HG03135 (cell line): ENCODE results near the gene TM9SF3.

Source experiments
- ATAC-seq: cut with Tn5 transposase; IDR thresholded peaks from one replicate; pipeline ENCODE4 v1.9.1; 2021; ENCODE audit warnings: mild to moderate bottlenecking, moderate library complexity; ENCODE audit not compliant: unreplicated experiment

The TM9SF3 gene

DNA sequence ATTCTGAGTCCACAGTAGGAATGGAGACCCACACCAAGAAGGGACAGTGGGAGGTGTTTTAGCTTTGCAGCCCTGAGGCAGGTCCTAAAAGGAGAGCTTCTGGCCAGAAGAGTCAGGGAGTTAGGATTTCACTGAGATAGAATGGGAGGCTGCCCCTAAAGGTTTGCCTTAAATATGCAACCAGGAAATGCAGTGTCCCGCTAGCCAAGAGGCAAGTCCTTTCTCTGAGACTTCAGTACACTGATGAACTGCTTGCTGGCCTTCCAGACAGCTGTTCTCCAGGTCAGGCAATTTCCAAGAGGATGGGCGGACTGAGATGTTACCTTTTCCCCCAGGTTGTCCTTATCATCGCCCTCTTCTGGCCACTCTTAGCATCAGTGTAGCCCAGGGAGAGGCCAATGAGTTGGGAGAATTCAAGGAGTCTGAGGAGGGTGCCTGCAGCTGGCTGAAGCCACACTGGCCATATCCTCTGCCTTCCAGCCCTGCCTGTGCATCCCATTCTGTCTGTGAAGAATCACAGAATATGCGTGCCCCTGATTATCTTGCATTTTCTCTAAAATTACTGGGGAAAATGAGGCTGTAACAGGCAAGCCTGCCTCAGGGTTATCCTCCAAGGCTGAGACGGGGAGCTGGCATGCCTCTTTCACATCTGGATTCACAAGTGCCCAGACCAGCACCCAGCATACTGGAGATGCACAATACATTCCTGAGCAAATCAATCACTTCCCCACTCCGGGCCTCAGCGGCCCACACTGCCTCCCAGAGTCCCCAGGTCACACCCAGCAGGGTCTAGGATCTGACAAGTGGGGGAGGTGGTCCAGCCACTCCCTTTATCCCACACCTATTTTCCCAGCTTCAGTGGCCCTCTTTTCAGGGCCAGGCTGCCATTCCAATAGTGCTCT lies 75.5 kb downstream of the TM9SF3 start:
- ATAC-seq = no peak

DNA sequence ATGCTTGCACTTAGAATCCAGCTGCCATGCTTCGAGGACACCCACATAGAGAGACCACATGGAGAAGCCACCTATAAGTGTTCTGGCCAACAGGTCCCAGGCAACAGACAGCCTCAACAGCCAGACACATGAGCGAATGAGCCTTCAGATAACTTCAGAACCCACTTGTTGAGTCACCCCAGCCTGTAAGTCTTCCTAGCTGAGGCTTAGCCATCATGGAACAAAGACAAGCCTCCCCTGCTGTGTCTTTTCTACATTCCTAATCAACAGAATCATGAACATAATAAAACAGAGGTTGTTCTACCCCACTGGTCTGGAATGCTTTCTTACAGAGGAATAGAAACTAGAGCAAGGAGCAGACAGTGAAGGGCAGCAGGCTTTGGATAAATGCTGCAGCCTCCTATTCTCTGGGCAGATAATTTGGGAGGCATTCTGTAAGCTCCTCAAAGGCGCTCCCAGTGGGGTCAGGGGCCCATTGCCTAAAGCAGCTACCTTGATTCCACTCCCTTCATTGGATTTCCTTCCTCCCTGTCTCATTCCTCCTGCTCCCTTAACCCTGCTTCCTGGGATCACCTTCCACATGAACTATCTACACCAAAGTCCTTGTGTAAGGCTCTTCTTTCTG lies 77.7 kb downstream of the TM9SF3 start:
- ATAC-seq = no peak

DNA sequence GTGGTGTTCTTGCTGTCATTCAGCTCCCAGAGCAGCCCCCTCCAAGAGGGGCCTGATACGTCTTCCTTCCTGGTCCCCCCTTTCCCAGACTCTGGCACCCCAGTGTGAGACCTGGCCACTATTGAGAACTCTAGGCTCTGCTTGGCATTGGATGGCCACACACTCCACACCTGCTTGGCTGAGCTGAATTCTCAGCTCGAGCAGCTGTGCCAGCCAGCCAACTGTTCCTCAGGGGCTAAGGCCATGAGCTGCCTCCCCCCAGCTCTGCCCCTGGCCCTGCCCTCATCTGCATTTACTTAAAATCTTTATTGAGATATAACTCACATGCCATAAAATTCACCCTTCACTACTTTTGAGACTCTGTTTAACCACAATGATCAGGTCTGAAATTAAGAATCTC lies 79.8 kb downstream of the TM9SF3 start:
- ATAC-seq = no peak

DNA sequence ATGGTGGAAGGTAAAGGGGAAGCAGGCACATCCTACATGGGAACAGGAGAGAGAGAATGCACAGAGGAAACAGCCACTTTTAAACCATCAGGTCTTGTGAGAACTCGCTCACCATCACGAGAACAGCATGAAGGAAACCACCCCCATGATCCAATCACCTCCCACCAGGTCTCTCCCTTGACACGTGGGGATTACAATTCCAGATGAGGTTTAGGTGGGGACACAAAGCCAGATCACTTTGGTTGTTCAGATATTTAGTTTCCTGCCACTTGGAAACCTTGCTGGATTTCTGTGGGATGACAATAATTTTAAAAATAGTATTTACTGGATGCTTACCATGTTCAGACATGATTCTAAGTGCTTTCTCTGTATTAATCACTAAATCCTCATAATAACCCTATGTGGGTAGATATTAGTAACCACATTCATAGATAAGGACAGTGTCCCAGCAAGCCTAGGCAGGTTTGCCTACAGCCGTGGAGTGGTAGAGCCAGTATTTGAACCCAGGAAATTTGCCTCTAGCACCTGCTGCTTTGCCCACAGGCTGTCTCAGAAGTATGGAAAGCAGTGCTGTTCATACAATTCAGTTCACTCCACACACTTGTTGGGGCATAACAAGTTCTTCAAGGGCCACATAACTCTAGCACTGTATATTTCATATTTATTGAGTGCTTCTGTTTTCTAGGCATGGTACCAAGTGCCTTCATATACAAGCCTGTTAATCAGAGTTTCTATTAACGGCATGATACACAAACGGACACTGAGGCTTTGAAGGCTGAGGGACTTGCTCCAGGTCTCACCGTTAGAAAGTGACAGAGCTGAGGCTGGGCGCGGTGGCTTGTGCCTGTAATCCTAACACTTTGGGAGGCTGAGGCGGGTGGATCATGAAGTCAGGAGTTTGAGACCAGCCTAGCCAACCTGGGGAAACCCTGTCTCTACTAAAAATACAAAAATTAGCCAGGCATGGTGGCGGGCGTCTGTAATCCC lies 81.4 kb downstream of the TM9SF3 start:
- no peak for ATAC-seq

DNA sequence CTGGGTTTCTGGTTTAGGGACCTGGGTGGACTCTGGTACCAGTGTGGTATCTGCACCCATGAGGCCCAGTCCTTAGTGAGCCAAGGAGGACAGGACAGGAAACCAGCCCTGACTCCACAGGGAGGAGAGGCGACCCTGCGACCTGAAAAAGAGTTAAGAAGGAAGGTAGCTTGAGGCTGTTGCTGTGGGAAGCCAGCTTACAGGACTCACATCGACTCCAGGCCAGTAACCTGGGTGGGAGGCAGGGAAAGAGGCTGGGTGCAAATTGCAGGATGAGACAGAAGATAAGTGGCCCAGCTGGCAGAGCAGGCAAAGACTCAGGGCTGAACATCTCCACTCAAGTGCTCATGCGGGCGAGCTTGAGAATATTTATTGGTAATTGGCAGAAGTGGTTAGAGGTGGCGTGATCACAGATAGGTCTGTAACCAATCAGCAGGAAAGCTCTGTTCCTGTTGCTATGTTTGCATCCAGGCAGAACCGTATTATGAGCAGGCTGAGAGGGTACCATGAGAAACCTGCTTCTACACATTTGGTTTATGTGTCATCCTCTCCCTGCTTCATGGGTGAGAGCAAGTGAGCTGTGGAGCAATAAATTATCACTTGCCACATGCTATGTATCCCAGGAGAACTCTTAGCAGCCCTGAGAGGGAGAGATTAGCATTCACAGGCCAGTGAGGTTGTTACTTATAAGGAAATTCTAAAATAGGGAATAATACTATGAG lies 84.1 kb downstream of the TM9SF3 start:
- ATAC-seq = no peak

DNA sequence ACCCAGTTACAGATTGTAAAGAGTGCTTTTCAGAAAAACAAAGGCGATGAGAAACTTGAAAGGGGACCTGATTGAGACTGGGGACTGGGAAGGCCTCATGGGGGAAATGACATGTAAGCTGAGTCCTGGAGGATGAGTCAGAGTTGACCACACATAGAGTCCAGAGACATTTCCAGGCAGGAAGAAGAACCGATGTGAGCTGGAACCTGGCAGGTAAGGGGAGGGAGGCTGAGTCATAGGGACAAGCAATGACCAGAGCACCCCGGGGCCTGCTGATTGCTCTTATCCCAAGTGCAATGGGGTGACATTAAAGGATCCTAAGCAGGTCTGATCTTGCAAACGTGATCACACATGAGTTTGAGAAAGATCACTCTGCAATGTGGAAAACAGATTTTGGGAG lies 84.8 kb downstream of the TM9SF3 start:
- no peak for ATAC-seq

DNA sequence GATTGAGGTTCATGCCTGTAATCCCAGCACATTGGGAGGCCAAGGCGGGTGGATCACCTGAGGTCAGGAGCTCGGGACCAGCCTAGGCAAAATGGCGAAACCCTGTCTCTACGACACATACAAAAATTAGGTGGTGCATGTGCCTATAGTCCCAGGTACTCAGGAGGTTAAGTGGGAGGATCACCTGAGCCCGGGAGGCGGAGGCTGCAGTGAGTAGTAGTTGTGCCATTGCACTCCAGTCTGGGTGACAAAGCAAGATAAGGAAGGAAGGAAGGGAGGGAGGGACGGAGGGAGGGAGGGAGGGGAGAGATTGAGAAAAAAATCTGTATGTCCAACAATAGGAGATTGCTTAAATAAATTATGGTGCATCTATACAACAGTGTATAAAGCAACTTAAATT lies 86.3 kb downstream of the TM9SF3 start:
- ATAC-seq = no peak

DNA sequence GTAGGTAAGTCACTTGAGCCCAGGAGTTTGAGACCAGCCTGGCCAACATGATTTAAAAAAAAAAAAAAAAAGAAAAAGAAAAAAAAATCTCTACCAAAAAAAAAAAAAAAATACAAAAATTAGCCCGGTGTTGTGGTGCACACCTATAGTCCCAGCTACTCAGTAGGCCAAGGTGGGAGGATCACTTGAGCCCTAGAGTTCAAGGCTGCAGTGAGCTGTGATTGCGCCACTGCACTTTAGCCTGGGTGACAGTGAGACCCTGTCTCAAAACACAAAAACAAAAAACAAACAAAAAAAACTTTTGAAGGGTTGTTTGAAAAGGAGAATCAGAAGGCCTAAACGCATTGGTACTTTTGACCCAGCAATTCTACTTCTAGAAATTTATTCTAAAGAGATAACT lies 86.8 kb downstream of the TM9SF3 start:
- no peak for ATAC-seq

DNA sequence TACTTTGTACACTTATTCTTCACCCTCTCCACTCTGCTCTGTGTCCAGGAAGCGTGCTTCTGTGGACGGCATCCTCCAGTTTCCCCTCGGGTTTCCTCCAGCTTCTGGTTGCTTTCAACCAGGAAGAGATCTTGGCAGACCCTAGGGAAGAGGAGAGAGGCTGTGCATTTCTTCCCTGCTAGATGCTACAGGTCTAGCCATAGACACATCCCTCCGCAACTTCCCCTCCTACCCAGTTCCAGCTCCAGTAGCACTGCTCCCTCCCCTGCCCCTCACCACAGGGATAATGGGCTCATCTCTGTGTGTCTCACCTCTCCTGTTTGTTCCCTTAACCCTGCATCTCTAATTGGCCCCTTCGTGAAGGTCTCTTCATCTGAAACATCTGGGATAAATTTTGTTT lies 89.4 kb downstream of the TM9SF3 start:
- no peak for ATAC-seq

DNA sequence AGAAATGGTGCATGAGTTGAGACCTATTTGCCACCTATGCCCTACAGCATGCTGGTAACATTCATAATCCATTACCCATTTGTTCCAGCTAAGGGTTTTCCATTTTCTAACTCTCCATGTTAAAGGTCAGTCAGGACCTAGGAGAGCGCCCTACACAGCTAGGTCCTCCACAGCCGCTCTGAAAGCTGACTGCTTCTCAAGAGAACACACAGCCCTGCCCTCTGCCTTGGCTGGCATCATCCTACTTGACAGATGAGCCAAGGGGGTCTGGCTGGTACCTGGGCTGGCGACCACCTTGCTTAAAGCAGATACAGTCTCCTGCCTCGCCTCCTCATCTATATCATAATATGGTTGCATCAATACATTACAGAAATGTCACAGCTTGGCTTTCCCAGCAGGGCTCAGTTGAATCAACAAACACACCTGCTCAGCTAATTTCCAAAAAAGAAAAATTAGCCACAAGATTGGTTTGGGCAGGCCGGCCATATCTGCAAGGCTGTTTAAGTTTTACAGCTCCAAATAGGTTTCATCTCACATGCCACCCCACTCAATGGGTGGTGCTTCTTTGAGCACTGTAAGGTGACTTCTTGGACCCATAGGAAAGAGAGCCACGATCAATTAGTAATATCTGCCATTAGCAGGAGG lies 90.4 kb downstream of the TM9SF3 start:
- ATAC-seq = no peak

DNA sequence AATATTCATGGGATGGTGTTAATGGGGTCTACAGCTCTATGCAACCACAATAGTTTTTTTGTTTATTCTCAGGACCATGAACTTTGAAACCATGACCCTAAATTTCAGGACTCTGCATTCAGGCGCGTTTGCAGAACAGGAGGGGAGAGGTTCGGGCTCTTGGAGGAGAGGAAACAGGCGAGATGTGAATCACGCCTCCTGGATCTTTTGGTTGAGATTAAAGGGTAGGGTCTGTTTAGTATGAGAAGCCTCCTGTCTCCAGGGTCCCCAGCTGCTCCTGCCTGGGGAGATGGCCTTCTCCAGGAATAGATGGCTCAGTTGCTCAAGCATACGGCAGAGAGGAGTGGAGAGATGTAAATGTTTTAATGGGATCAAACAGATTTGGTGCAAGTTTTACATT lies 91.3 kb downstream of the TM9SF3 start:
- no peak for ATAC-seq

DNA sequence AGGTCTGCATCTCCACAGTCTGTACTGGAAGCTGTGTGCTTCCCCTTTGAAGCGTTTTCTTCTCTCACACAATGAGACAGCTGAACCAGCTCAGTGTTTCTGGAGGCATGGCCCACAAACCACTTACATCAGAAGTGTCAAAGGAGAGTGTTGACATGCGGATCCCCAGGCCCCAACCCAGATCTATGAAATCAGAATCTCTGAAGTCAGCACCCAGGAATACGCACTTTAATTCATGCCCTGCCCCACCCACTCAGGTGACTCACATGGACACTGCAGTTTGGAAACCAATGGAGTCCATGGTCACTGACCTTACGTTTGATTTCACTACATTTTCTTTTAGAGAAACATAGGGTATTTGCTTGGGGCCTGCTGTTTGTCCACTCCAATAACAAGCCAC lies 92.1 kb downstream of the TM9SF3 start:
- ATAC-seq = no peak

DNA sequence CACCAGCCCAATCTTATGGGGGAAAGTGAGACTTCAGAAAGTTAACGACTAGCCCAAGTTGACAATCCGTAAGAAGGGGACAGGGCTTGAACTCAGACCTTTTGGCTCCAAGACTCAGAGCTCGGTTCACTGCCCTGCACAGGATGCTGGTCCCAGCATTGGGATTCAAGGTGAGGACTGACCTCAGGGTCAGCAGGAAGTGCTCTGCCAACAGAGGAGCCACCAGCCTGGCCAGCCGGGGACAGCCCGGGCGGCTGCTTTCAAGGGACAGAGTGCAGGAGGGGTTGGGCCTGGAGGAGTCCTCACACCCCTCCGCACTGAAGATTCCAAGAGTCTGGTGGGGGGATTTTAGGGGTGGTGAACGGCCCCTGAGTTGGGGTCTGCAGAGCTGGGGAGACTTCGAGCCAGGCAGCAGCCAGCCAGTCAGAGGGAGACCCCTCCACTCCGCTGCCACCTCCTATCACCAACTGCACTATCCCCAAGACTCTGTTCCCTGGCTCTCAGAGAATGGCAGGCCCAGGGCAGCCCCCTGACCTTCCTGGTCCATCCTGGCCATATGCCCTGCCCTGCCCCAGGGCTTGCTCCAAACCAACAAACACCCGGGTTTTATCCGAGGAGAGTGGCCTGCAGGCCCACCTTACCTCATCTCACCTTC lies 92.8 kb downstream of the TM9SF3 start:
- no peak for ATAC-seq

DNA sequence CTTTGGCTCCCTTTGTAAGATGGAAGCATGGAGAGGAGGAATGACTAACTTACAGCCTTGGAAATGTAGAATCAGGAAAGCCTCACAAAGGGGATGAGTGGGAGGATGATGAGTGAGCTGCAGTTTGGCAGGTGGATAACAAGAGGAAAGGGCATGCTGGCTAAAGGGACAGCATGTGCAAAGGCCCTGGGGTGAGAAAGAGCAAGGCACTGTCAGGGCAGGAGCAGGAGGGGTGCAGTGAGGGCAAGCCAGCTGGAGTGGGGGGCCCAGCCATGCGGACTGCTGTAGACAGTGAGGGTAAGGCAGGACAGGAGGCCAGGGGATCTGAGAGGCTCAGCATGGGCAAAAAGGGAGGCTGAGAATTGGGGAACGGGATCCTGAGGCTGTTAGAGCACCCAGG lies 93.6 kb downstream of the TM9SF3 start:
- no peak for ATAC-seq

DNA sequence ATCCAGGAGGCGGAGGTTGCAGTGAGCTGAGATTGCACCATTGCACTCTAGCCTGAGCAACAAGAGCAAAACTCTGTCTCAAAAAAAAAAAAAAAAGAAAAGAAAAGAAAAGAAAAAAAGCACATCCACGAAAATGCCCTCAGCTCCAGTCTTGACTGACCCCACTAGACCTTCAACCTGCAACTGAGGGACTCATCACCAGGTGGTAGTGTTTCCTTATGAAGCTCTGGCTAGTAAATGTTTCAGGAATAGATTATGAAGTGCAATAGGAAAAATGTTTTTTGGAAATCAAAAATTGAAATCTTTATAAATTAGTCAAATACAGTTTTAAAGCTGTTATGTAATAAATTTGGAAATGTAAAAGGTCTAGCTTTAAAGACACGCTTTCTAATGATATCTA lies 95.5 kb downstream of the TM9SF3 start:
- no peak for ATAC-seq

DNA sequence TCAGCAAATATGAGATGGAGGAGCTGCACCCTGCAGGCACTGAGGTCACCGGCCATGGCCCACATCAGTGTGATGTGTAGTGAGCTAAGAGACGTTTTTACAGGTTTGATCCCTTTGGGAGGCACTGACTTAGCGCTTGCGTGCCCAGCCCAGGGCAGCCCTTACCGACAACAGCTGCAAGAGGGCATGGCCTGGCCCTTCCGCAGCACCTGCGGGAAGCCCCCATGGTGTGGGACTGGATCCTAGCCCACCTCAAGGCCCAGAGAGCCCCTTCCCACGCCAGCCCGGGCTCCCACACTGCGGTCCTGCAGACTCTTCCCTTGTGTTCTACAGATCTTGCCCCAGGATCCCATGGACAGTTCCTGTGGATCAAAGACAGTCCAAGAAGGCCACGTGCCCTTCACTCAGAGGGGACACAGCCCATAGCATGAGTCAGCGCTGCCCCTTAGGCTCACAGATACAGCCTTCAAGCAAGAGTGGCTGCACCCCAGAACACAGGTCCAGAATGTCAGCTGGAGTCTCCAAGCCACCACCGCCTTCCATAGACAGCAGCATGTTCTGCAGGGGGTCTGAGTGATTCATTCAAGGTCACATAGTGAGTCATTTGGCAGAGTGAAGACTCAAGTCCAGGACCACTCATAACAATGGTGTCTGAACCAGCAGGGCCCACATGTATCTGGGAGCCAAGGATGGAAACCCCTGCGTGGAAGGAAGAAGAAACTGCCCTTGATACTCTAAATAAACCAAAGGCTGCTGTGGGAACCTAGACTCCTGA lies 98.5 kb downstream of the TM9SF3 start:
- no peak for ATAC-seq

DNA sequence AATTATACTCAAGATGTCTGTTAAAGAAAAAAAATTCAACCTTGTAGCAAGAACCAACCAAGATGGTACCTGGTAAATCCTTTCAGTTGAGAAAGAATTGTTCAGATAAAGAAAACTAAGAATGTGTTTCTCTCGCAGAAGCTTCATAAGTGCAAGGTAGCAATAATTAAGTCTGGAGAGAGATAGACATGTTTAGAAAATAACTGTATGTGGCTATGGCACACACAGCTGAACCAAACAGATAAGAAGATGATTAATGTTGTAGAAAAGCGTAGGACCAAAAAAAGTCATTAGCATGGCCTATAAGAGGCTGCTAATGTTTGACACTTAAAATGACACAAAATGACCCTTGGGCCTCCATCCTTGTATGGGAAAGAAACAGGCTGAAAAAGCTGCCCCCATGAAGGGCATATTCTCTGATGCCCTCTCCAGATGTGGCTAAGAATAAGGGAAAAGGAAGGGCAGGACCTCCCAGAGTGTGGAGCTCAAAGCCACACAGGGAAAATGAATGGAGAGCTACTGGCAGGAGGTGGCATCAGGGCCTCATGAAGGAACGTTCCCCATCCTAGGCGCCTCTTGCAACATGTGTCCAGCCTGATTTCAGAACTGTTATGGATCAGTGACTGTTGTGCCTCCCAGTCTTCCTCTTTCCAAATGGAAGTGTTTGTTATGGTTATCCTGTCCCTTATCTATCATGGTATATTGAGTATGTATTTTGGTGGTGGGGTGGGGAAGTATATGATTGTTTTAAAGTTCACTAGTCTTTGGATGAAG lies 103.8 kb downstream of the TM9SF3 start:
- ATAC-seq = no peak

DNA sequence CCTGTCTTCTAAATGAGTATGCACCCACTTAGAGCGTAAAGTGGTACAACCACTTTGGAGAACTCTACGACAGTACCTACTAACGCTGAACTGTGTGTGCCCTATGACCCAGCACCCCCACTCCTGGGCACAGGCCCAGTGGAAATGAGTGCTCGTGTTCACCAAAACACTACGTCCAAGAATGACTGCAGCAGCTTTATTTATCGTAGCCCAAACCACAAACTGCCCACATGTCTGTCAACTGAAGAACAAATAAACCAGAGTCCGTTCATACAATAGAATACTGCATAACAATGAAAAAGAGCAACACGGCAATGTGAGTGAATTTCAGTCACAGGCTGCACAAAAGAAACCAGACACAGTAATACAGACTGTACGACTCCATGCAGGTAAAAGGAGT lies 108.5 kb downstream of the TM9SF3 start:
- ATAC-seq = no peak
